Type B pancreatic cell (in vitro differentiated cells): ENCODE measurements around the gene ZNF865. TPM values are rescaled to one million over a fixed set of nuclear protein-coding genes. Genes with fewer than 3 reads are reported as not detected.

Experiments
- DNase-seq: peaks from one replicate; pipeline ENCODE4 v3.0.0; 2021; ENCODE audit warnings: mixed read lengths; ENCODE audit not compliant: unreplicated experiment; ENCODE audit errors: extremely low spot score
- H3K27ac Mint-ChIP-seq: 2 replicates; pipeline ENCODE4 v1.8.0; 2021; ENCODE audit warnings: mild to moderate bottlenecking, mixed read lengths
- H3K27me3 Mint-ChIP-seq: 2 replicates; pipeline ENCODE4 v1.8.0; 2021; ENCODE audit warnings: mixed read lengths
- H3K36me3 Mint-ChIP-seq: 2 replicates; pipeline ENCODE4 v1.8.0; 2021; ENCODE audit warnings: mixed read lengths
- H3K4me1 Mint-ChIP-seq: one replicate; pipeline ENCODE4 v1.8.0; 2021; ENCODE audit warnings: mixed read lengths; ENCODE audit not compliant: unreplicated experiment
- H3K4me3 Mint-ChIP-seq: 2 replicates; pipeline ENCODE4 v1.8.0; 2021; ENCODE audit warnings: mild to moderate bottlenecking, mixed read lengths
- H3K9me3 Mint-ChIP-seq: 2 replicates; pipeline ENCODE4 v1.8.0; 2021; ENCODE audit warnings: mixed read lengths
- total RNA-seq: library from RNA; stranded (reverse); gene quantifications from 2 replicates; pipeline ENCODE4 v1.2.1, GENCODE V29; 2021; ENCODE audit warnings: low replicate concordance
- TF ChIP-seq, protein P1 (sequence below): fragments of 200-600 bp; sonication (generic); conservative IDR thresholded peaks from 2 replicates; pipeline ENCODE4 v1.5.0; 2021; ENCODE audit warnings: antibody characterized with exemption, mild to moderate bottlenecking

Gene ZNF865
- total RNA-seq, 1 donor from 2014 or later: 16.2 TPM

GRCh38 chr19:55656988-55657747 is 51.7 kb downstream of the ZNF865 start:
- Mint-ChIP-seq H3K27ac (peak overlapping the region; percentile 56), H3K9me3 (no peaks in the 10 kb centered on the region), H3K4me3 (peak overlapping the region; percentile 97), H3K36me3 (peaks cover 13% of the 10 kb centered on the region), H3K4me1 (peaks cover 17% of the 10 kb centered on the region), H3K27me3 (no peaks in the 10 kb centered on the region)
- no peak for DNase-seq
- TF ChIP-seq, protein P1, sequence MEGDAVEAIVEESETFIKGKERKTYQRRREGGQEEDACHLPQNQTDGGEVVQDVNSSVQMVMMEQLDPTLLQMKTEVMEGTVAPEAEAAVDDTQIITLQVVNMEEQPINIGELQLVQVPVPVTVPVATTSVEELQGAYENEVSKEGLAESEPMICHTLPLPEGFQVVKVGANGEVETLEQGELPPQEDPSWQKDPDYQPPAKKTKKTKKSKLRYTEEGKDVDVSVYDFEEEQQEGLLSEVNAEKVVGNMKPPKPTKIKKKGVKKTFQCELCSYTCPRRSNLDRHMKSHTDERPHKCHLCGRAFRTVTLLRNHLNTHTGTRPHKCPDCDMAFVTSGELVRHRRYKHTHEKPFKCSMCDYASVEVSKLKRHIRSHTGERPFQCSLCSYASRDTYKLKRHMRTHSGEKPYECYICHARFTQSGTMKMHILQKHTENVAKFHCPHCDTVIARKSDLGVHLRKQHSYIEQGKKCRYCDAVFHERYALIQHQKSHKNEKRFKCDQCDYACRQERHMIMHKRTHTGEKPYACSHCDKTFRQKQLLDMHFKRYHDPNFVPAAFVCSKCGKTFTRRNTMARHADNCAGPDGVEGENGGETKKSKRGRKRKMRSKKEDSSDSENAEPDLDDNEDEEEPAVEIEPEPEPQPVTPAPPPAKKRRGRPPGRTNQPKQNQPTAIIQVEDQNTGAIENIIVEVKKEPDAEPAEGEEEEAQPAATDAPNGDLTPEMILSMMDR: no peak

GRCh38 chr19:55658846-55659459 is 53.5 kb downstream of the ZNF865 start:
- Mint-ChIP-seq H3K4me3 (peak overlapping the region; percentile 37), H3K36me3 (peaks cover 17% of the 10 kb centered on the region), H3K27ac (peak overlapping the region; percentile 43), H3K9me3 (no peaks in the 10 kb centered on the region), H3K27me3 (no peaks in the 10 kb centered on the region), H3K4me1 (peaks cover 17% of the 10 kb centered on the region)
- TF ChIP-seq, protein P1: no peak
- DNase-seq: peak; percentile 56

- peaks cover 17% of the 10 kb centered on the region for H3K36me3 Mint-ChIP-seq
- H3K4me1 Mint-ChIP-seq: peaks cover 17% of the 10 kb centered on the region
- DNase-seq: no peak
- H3K4me3 Mint-ChIP-seq: no peak overlapping the region
- no peak overlapping the region for H3K27ac Mint-ChIP-seq
- no peaks in the 10 kb centered on the region for H3K27me3 Mint-ChIP-seq
- TF ChIP-seq, protein P1: no peak
- no peaks in the 10 kb centered on the region for H3K9me3 Mint-ChIP-seq
Measured at GRCh38 chr19:55659822-55660221, 54.4 kb downstream of the ZNF865 start.

DNA sequence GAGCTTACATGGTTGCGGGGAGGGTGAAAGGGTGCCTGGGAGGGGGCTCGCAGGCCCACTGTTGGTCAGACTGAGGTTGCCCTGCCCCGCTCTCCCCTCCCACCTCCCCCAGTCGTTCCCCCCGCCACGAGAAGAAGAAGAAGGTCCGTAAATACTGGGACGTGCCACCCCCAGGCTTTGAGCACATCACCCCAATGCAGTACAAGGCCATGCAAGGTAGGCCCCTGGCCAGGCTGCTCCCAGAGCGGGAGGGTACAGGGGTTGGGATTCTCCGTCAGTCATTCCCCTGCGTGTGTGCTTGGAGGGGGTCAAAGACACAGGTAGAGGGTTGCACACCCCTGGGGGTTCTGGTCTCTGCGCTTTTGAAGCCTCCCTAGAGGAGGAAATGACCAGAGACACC is 55.0 kb downstream of the ZNF865 start:
- DNase-seq: no peak
- Mint-ChIP-seq H3K36me3 (peaks cover 17% of the 10 kb centered on the region), H3K27me3 (no peaks in the 10 kb centered on the region), H3K27ac (no peak overlapping the region), H3K4me1 (peaks cover 17% of the 10 kb centered on the region), H3K9me3 (no peaks in the 10 kb centered on the region), H3K4me3 (no peak overlapping the region)
- TF ChIP-seq, protein P1: no peak

DNA sequence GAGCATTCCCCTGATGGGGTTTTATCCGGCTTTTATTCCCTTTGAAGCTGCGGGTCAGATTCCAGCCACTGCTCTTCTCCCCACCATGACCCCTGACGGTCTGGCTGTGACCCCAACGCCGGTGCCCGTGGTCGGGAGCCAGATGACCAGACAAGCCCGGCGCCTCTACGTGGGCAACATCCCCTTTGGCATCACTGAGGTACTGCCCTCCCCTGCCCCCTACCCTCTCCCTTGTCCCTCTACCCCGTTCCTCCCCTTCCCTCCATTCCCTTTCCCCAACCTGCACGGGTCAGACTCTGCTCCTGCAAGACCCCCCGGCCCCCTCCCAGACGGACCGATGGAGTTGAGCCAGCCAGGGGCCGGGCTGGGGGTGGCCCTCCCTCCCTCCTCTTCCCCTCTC is 55.5 kb downstream of the ZNF865 start:
- H3K4me3 Mint-ChIP-seq: no peak overlapping the region
- peaks cover 14% of the 10 kb centered on the region for H3K4me1 Mint-ChIP-seq
- no peaks in the 10 kb centered on the region for H3K27me3 Mint-ChIP-seq
- TF ChIP-seq, protein P1: no peak
- H3K9me3 Mint-ChIP-seq: no peaks in the 10 kb centered on the region
- peaks cover 13% of the 10 kb centered on the region for H3K36me3 Mint-ChIP-seq
- DNase-seq: no peak
- H3K27ac Mint-ChIP-seq: no peak overlapping the region
